OCI-LY1 (cell line): ENCODE data around the gene CIDEB.

Experiments used
- CTCF ChIP-seq: fragments of 200-600 bp; sonication (generic), shearing (Covaris generic); IDR thresholded peaks from 2 replicates; pipeline ENCODE4 v1.5.1; 2017; ENCODE audit warnings: mild to moderate bottlenecking, antibody characterized with exemption, low read length, moderate library complexity, mixed read lengths
- EZH2 ChIP-seq: fragments of 200-600 bp; sonication (generic), shearing (Covaris generic); IDR thresholded peaks from 2 replicates; pipeline ENCODE4 v1.8.0; 2017; ENCODE audit warnings: borderline replicate concordance, mixed run types, mild to moderate bottlenecking, antibody characterized with exemption, low read length, moderate library complexity, mixed read lengths

- TF ChIP-seq EZH2 (no peak), CTCF (no peak)
These were observed 49.7 kb downstream of the CIDEB start for GRCh38 chr14:24258119-24258518.
